Upper lobe of left lung (tissue), 6 donors: ENCODE results near the gene ERN2. TPM values are rescaled to one million over a fixed set of nuclear protein-coding genes. Genes with fewer than 3 reads are reported as not detected.

Experiments
- ATAC-seq, 2 donors: fragments of 200-7000 bp; cut with Tn5 transposase; one replicate each; pipeline ENCODE4 v1.9.1; 2022; ENCODE audit warnings: mild to moderate bottlenecking in 2 of 2, moderate library complexity in 2 of 2; ENCODE audit not compliant: low FRiP score in 2 of 2
- DNase-seq, 2 donors: peaks; one replicate each; pipeline ENCODE4 v3.0.0-alpha.2; 2019 to 2020
- H3K27ac ChIP-seq, 4 donors: fragments of 200-600 bp; sonication (generic); one replicate each; pipeline ENCODE4 v1.5.1; 2016 to 2019
- H3K27me3 ChIP-seq, 4 donors: fragments of 200-600 bp; sonication (generic); one replicate each; pipeline ENCODE4 v1.5.1; 2017 to 2019
- H3K36me3 ChIP-seq, 4 donors: fragments of 200-600 bp; sonication (generic); one replicate each; pipeline ENCODE4 v1.5.1; 2016 to 2019
- H3K4me1 ChIP-seq, 4 donors: fragments of 200-600 bp; sonication (generic); one replicate each; pipeline ENCODE4 v1.5.1; 2018 to 2019
- H3K4me3 ChIP-seq, 4 donors: fragments of 200-600 bp; sonication (generic); one replicate each; pipeline ENCODE4 v1.5.1; 2017 to 2019; ENCODE audit warnings: mild to moderate bottlenecking in 2 of 4, moderate library complexity in 1 of 4
- H3K9me3 ChIP-seq, 4 donors: fragments of 200-600 bp; sonication (generic); one replicate each; pipeline ENCODE4 v1.5.1; 2018 to 2019
- EP300 ChIP-seq, 4 donors: sonication (generic); formaldehyde crosslinking; IDR thresholded peaks; one replicate each; pipeline ENCODE4 v1.5.1; 2017; ENCODE audit warnings: antibody characterized with exemption in 4 of 4, control low read depth in 2 of 4
- POLR2A ChIP-seq, 4 donors: fragments of 450-650 bp; IDR thresholded peaks; one replicate each; pipeline ENCODE4 v1.5.1; 2016 to 2017; ENCODE audit warnings: antibody characterized with exemption in 4 of 4, mild to moderate bottlenecking in 2 of 4
- POLR2AphosphoS5 ChIP-seq, 2 donors: sonication (generic); formaldehyde crosslinking; IDR thresholded peaks; one replicate each; pipeline ENCODE4 v1.5.1; 2017; ENCODE audit warnings: antibody characterized with exemption in 2 of 2
- WGBS, 2 donors: methylation state at CpG; one replicate each; pipeline ENCODE4 v1.1.5; 2017 to 2018; 5-methylcytosine and 5-hydroxymethylcytosine counted together
- total RNA-seq, 6 donors: library from RNA; depleted of rRNA in 4 of 6; stranded (reverse); fragments of >200 nt in 4 of 6; gene quantifications; one replicate each; pipeline versions ENCODE4 v1.1.0 to v1.2.1, GENCODE V29; 2016 to 2021
- TF ChIP-seq, protein P1 (sequence below), 6 experiments: fragments of 450-650 bp in 4 of 6; fragments of 200-600 bp in 2 of 6; sonication (generic) in 2 of 6; IDR thresholded peaks; one replicate each; pipeline ENCODE4 v1.5.1; 2016 to 2019; ENCODE audit warnings: antibody characterized with exemption in 6 of 6
- donor health status: DM: no; HTN: no; CAD: no; lungs with moderate emphysema.
- donor health status: DM: no; HTN: yes; CAD: no; lungs with severe emphysema.

Gene ERN2
- total RNA-seq, 6 donors from 2014 or later, result 0.46 to 9.6 (median 1.3) TPM

DNA sequence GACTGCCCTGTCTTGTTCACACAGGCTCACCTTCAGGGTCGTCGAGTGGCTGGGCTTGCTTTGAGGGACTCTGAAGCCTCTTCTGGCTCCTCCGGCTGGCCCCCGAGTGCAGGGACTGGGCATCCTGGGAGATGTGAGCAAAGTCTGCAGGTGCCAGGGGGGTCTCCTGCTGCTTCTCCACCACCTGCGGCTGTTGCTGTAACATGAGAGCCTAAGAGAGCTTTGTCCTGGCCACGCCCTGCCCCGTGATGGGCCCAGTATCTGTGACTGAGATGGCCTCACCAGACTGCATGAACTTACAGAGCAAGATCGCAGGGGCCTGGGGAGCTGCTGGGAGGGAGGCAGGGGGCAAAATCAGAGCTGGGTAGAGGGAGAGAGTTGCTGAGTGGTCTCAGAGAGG is 12.5 kb downstream of the ERN2 start:
- DNase-seq, result peak in 1 of 2 donors; percentile 40
- H3K4me1 ChIP-seq, result no peaks in the 10 kb centered on the region
- H3K27ac ChIP-seq, result no peak overlapping the region
- no peak overlapping the region for H3K4me3 ChIP-seq
- H3K9me3 ChIP-seq, result peaks cover 0 to 3% (median 0%) of the 10 kb centered on the region in 4 donors
- 20 to 42% methylated on average over 5 of the region's 8 CpGs for WGBS, 2 donors
- ATAC-seq, result no peak
- H3K27me3 ChIP-seq, result no peaks in the 10 kb centered on the region
- TF ChIP-seq EP300 (IDR thresholded peaks at IDR 0.05), result no peak
- TF ChIP-seq POLR2A (IDR thresholded peaks at IDR 0.05), result no peak
- TF ChIP-seq, protein P1, sequence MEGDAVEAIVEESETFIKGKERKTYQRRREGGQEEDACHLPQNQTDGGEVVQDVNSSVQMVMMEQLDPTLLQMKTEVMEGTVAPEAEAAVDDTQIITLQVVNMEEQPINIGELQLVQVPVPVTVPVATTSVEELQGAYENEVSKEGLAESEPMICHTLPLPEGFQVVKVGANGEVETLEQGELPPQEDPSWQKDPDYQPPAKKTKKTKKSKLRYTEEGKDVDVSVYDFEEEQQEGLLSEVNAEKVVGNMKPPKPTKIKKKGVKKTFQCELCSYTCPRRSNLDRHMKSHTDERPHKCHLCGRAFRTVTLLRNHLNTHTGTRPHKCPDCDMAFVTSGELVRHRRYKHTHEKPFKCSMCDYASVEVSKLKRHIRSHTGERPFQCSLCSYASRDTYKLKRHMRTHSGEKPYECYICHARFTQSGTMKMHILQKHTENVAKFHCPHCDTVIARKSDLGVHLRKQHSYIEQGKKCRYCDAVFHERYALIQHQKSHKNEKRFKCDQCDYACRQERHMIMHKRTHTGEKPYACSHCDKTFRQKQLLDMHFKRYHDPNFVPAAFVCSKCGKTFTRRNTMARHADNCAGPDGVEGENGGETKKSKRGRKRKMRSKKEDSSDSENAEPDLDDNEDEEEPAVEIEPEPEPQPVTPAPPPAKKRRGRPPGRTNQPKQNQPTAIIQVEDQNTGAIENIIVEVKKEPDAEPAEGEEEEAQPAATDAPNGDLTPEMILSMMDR (IDR thresholded peaks at IDR 0.05), result no peak
- TF ChIP-seq POLR2AphosphoS5 (IDR thresholded peaks at IDR 0.05), result no peak
- H3K36me3 ChIP-seq, result no peaks in the 10 kb centered on the region

DNA sequence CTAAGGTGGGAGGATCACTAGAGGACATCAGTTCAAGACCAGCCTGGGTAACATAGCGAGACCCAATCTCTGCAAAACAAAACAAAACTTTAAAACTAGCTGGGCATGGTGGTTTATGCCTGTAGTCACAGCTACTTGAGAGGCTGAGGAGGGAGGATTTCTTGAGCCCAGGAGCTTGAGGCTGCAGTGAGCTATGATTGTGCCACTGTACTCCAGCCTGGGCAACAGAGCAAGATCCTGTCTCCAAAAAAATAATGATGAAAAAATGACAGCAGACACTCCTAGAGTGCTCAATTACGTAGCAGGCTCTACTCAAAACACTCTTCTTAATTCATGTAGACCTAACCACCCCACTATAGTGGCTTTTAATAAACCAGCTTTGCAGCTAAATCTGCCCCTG is 12.9 kb downstream of the ERN2 start:
- ATAC-seq, result no peak

DNA sequence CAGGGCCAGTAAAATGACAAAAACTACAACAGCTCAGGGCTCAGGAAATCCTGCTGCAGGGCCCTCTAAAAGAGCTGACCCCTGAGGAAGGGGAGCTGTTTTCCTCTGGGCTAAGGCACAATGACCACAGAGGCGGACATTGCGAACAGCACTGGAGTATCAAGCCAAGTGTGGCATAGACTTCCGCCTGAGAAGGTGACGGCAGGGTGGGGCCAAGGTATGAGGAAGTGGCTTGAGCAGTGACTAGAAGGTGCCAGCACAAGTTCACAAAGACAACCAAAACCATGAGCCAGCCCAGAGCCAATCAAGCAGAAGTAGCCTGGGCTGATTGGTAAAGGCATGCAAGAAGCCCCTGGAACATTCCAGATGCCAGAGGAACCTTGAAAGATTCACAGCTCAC is 13.9 kb downstream of the ERN2 start:
- TF ChIP-seq EP300 (IDR thresholded peaks at IDR 0.05) (no peak), POLR2AphosphoS5 (IDR thresholded peaks at IDR 0.05) (no peak), POLR2A (IDR thresholded peaks at IDR 0.05) (no peak)
- TF ChIP-seq, protein P1 (IDR thresholded peaks at IDR 0.05), result no peak
- DNase-seq (peak in 1 of 2 donors; percentile 62), ATAC-seq (no peak)
- WGBS, 2 donors, result 47 to 67% methylated on average over 4 of the region's 4 CpGs
- peaks cover 0 to 3% (median 0%) of the 10 kb centered on the region in 4 donors for H3K9me3 ChIP-seq
- H3K4me1 ChIP-seq, result peaks cover 0 to 7% (median 6%) of the 10 kb centered on the region in 4 donors
- no peak overlapping the region for H3K4me3 ChIP-seq
- H3K27me3 ChIP-seq, result no peaks in the 10 kb centered on the region
- no peaks in the 10 kb centered on the region for H3K36me3 ChIP-seq
- H3K27ac ChIP-seq, result no peak overlapping the region

More for the DNA sequence above, 12.9 kb downstream of the ERN2 start:
- Histone ChIP-seq H3K27ac (no peak overlapping the region), H3K9me3 (peaks cover 0 to 3% (median 0%) of the 10 kb centered on the region in 4 donors), H3K4me3 (no peak overlapping the region), H3K36me3 (no peaks in the 10 kb centered on the region), H3K27me3 (no peaks in the 10 kb centered on the region), H3K4me1 (peaks cover 0 to under 1% (median under 1%) of the 10 kb centered on the region in 4 donors)
- WGBS, 2 donors, result 71 to 85% methylated on average over 2 of the region's 2 CpGs
- no peak for DNase-seq
- no peak for TF ChIP-seq POLR2AphosphoS5 (IDR thresholded peaks at IDR 0.05)
- TF ChIP-seq, protein P1 (IDR thresholded peaks at IDR 0.05), result no peak
- TF ChIP-seq EP300 (IDR thresholded peaks at IDR 0.05), result no peak
- no peak for TF ChIP-seq POLR2A (IDR thresholded peaks at IDR 0.05)

DNA sequence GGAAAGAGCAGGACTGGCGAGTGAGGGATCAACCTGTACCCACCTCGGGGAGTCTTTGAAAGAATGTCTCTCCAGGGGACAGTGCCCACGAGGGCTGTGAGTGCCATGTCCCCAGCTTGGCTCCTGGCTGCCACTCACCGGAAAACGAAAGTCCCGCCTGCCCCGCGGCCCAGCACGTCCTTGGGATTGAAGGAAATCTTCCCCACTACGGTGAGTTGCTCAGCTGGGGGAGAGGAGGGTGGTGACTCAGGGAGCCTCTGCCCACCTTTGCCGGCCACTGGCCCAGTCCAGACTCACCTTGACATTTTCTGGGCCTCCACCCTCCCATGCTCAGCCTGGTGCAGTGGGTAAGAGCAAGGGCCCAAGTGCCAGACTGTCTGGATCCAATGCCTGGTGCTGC is 17.3 kb downstream of the ERN2 start:
- Histone ChIP-seq H3K27me3 (no peaks in the 10 kb centered on the region), H3K9me3 (no peaks in the 10 kb centered on the region), H3K27ac (no peak overlapping the region), H3K4me1 (peaks cover 0 to 7% (median 6%) of the 10 kb centered on the region in 4 donors), H3K4me3 (no peak overlapping the region), H3K36me3 (peaks cover 0 to 10% (median 7%) of the 10 kb centered on the region in 4 donors)
- WGBS, 2 donors, result 78 to 90% methylated on average over 9 to 11 of the region's 11 CpGs
- ATAC-seq (no peak), DNase-seq (no peak)
- TF ChIP-seq, protein P1 (IDR thresholded peaks at IDR 0.05), result no peak
- TF ChIP-seq POLR2A (IDR thresholded peaks at IDR 0.05) (no peak), EP300 (IDR thresholded peaks at IDR 0.05) (no peak), POLR2AphosphoS5 (IDR thresholded peaks at IDR 0.05) (no peak)
